Neutrophil (primary cell): Measurements from ENCODE around the gene SCAF11.

Source experiments
- H3K27ac ChIP-seq: fragments of 200-600 bp; sonication (generic); 2 replicates; pipeline ENCODE4 v1.5.1; 2016; ENCODE audit warnings: mild to moderate bottlenecking, moderate library complexity
- H3K27me3 ChIP-seq: fragments of 200-600 bp; sonication (generic); 2 replicates; pipeline ENCODE4 v1.6.0; 2016; ENCODE audit warnings: mild to moderate bottlenecking
- H3K36me3 ChIP-seq: fragments of 200-600 bp; sonication (generic); 2 replicates; pipeline ENCODE4 v1.5.1; 2017
- H3K4me1 ChIP-seq, 2 experiments: fragments of 200-600 bp in 1 of 2; sonication (generic) in 1 of 2; 1 replicate in 1 of 2; 2 replicates in 1 of 2; pipeline versions ENCODE4 v1.5.1 to v1.6.1; 2013 to 2016; ENCODE audit warnings: low read depth in 1 of 2, low read length in 1 of 2, mild to moderate bottlenecking in 1 of 2, moderate library complexity in 1 of 2; ENCODE audit not compliant: control insufficient read depth in 1 of 2, insufficient read depth in 1 of 2
- H3K4me3 ChIP-seq, 2 experiments: fragments of 200-600 bp in 1 of 2; sonication (generic) in 1 of 2; 1 replicate in 1 of 2; 2 replicates in 1 of 2; pipeline ENCODE4 v1.5.1; 2013 to 2016; ENCODE audit warnings: low read depth in 1 of 2, low read length in 1 of 2, mild to moderate bottlenecking in 1 of 2, moderate library complexity in 1 of 2
- H3K9me3 ChIP-seq: fragments of 200-600 bp; sonication (generic); 2 replicates; pipeline ENCODE4 v1.5.1; 2016
- TF ChIP-seq, protein P1 (sequence below): fragments of 200-600 bp; sonication (generic); IDR thresholded peaks from 2 replicates; pipeline ENCODE4 v1.5.1; 2016; ENCODE audit warnings: antibody characterized with exemption

The SCAF11 gene

GRCh38 chr12:45879363-45879895 lies 110.9 kb downstream of the SCAF11 start:
- no peak overlapping the region for H3K27ac ChIP-seq
- TF ChIP-seq, protein P1, sequence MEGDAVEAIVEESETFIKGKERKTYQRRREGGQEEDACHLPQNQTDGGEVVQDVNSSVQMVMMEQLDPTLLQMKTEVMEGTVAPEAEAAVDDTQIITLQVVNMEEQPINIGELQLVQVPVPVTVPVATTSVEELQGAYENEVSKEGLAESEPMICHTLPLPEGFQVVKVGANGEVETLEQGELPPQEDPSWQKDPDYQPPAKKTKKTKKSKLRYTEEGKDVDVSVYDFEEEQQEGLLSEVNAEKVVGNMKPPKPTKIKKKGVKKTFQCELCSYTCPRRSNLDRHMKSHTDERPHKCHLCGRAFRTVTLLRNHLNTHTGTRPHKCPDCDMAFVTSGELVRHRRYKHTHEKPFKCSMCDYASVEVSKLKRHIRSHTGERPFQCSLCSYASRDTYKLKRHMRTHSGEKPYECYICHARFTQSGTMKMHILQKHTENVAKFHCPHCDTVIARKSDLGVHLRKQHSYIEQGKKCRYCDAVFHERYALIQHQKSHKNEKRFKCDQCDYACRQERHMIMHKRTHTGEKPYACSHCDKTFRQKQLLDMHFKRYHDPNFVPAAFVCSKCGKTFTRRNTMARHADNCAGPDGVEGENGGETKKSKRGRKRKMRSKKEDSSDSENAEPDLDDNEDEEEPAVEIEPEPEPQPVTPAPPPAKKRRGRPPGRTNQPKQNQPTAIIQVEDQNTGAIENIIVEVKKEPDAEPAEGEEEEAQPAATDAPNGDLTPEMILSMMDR, result no peak
- peaks cover 15% of the 10 kb centered on the region for H3K36me3 ChIP-seq
- no peaks in the 10 kb centered on the region for H3K27me3 ChIP-seq
- no peak overlapping the region for H3K4me3 ChIP-seq
- no peaks in the 10 kb centered on the region for H3K9me3 ChIP-seq
- H3K4me1 ChIP-seq, result no peaks in the 10 kb centered on the region

GRCh38 chr12:45878630-45879255 lies 111.6 kb downstream of the SCAF11 start:
- Histone ChIP-seq H3K4me3 (no peak overlapping the region), H3K27ac (no peak overlapping the region), H3K9me3 (no peaks in the 10 kb centered on the region), H3K4me1 (no peaks in the 10 kb centered on the region), H3K27me3 (no peaks in the 10 kb centered on the region), H3K36me3 (peaks cover 22% of the 10 kb centered on the region)
- TF ChIP-seq, protein P1, result no peak

DNA sequence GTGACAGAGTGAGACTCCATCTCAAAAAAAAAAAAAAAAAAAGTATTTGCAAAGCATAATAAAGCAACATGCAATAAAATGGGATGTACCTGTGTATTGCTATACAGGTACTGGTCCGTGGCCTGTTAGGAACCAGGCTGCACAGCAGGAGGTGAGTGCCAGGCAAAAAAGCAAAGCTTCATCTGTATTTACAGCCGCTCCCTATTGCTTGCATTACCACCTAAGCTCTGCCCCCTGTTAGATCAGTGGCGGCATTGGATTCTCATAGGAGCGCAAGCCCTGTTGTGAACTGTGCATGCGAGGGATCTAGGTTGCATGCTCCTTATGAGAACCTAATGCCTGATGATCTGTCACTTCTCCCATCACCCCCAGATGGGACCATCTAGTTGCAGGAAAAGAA lies 113.3 kb downstream of the SCAF11 start:
- H3K27ac ChIP-seq, result no peak overlapping the region
- H3K27me3 ChIP-seq, result no peaks in the 10 kb centered on the region
- H3K4me3 ChIP-seq, result no peak overlapping the region
- peaks cover 34% of the 10 kb centered on the region for H3K36me3 ChIP-seq
- TF ChIP-seq, protein P1, result no peak
- H3K9me3 ChIP-seq, result no peaks in the 10 kb centered on the region
- no peaks in the 10 kb centered on the region for H3K4me1 ChIP-seq

DNA sequence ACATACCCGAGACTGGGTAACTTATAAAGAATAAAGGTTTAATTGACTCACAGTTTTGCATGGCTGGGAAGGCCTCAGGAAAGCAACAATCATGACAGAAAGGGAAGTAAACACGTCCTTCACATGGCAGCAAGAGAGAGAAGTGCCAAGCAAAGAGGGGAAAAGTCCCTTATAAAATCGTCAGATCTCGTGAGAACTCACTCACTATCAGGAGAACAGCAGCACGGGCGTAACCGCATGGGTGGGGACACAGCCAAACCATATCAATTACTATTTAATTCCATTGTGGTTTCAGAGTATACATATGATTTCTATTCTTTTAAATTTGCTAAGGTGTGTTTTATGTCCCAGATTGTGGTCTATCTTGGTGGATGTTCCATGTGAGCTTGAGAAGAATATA lies 117.9 kb downstream of the SCAF11 start:
- Histone ChIP-seq H3K4me3 (no peak overlapping the region), H3K27me3 (no peaks in the 10 kb centered on the region), H3K36me3 (peaks cover 56% of the 10 kb centered on the region), H3K4me1 (no peaks in the 10 kb centered on the region), H3K9me3 (no peaks in the 10 kb centered on the region), H3K27ac (no peak overlapping the region)
- TF ChIP-seq, protein P1, result no peak
